ENCODE results near the gene MAP7. TPM values are rescaled to one million over a fixed set of nuclear protein-coding genes. Genes with fewer than 3 reads are reported as not detected.

The MAP7 gene
- total RNA-seq, 6 experiments from 2014 or later: 0.14 to 0.65 (median 0.51) TPM

DNA sequence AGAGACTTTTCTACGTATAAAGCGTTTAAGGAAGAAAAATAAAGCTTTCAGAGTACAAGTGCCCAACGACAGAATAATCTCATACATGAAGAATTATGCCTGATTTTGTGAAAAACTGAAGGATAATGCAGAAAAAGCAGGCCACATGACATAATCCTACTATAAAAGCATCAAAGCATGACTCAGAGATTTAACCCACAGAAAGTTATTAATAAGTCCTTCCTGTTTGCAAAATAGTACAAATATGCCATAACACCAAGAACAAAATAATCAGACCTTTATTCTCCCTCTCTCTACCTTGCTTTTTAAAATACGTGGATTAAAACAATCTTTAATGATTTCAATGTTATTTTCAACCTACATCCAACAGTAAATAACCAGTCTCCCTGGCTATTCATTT lies 142.0 kb downstream of the MAP7 start:
- Mint-ChIP-seq H3K4me3 (no peak overlapping the region), H3K9me3 (no peaks in the 10 kb centered on the region), H3K27me3 (ENCODE audit: insufficient read depth) (no peaks in the 10 kb centered on the region; the same call in none of the 2 replicates), H3K4me1 (ENCODE audit: low read depth) (peaks cover 39% of the 10 kb centered on the region), H3K36me3 (ENCODE audit: low read depth) (no peaks in the 10 kb centered on the region), H3K27ac (no peak overlapping the region)
- TF ChIP-seq, protein P1, sequence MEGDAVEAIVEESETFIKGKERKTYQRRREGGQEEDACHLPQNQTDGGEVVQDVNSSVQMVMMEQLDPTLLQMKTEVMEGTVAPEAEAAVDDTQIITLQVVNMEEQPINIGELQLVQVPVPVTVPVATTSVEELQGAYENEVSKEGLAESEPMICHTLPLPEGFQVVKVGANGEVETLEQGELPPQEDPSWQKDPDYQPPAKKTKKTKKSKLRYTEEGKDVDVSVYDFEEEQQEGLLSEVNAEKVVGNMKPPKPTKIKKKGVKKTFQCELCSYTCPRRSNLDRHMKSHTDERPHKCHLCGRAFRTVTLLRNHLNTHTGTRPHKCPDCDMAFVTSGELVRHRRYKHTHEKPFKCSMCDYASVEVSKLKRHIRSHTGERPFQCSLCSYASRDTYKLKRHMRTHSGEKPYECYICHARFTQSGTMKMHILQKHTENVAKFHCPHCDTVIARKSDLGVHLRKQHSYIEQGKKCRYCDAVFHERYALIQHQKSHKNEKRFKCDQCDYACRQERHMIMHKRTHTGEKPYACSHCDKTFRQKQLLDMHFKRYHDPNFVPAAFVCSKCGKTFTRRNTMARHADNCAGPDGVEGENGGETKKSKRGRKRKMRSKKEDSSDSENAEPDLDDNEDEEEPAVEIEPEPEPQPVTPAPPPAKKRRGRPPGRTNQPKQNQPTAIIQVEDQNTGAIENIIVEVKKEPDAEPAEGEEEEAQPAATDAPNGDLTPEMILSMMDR (IDR thresholded peaks at IDR 0.05): no peak
- peak; percentile 9 for DNase-seq

DNA sequence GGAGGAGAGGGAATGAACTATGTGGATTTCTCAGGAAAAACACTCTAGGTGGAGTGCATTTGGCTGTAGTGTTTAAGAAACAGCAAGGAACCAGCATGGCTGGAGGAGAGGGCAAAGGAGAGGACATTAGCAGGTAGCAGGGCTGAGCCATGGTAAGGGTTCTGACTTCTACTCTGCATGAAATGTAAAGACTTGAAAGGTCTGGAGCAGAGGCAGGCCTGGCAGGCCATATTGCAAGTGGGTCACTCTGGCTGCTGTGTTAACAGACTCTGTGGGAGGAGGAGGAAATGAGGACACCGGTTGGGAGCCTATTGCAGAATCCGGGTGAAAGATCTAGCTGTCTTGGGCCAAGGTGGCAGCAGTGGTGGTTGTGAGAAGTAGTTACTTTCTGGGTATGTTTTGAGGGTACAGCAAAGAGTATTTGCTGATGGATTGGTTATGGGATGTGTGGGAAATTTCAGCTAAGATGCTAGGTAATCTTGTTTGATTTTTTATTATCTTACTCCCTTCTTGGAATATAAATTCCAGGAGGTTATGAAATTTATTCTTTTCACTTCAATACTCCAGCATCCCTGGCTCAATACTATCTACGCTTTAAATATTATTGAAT lies 144.7 kb downstream of the MAP7 start:
- H3K4me1 Mint-ChIP-seq (ENCODE audit: low read depth): peaks cover 55% of the 10 kb centered on the region
- no peaks in the 10 kb centered on the region for H3K9me3 Mint-ChIP-seq
- no peaks in the 10 kb centered on the region for H3K36me3 Mint-ChIP-seq (ENCODE audit: low read depth)
- no peaks in the 10 kb centered on the region; the same call in none of the 2 replicates for H3K27me3 Mint-ChIP-seq (ENCODE audit: insufficient read depth)
- DNase-seq: no peak
- H3K27ac Mint-ChIP-seq: no peak overlapping the region
- no peak overlapping the region for H3K4me3 Mint-ChIP-seq
- TF ChIP-seq, protein P1 (IDR thresholded peaks at IDR 0.05): no peak

DNA sequence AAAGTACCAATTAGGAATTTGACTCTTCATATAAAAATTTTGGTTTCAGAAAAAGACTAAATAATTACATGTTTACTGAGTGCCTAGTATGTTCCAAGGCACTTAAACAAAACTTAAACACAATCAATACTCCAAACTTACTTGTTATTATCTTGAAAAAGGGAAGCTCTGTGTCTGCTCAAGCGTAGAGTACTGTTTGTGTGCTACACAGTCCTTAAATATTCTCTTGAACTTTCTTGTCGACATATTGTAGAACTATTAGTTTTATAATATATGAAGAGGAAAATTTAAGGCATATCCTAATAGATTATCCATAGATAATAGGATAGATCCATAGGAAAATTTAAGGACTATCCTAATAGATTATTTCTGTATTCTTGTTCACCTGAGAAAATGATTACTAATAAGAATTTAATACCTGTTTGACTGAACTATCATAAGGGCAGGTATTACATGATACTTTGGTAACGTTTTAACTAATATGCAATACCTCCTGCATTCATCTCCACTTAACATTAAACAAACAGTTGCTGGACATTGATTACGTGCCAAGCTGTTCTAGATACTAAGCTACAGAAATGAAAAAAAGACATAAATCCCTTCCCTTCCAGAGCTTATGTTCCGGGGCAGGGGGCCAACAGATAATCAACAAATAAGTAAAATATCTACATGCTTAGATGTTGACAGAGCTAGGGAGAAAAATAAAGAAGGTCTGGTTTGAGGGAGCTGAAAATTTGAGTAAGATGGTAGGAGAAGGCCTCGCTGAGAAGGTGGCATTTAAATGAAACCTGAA lies 145.4 kb downstream of the MAP7 start:
- no peaks in the 10 kb centered on the region; the same call in 1 of the 2 replicates for H3K27me3 Mint-ChIP-seq (ENCODE audit: insufficient read depth)
- H3K4me1 Mint-ChIP-seq (ENCODE audit: low read depth): peaks cover 50% of the 10 kb centered on the region
- H3K36me3 Mint-ChIP-seq (ENCODE audit: low read depth): no peaks in the 10 kb centered on the region
- H3K4me3 Mint-ChIP-seq: no peak overlapping the region
- H3K9me3 Mint-ChIP-seq: no peaks in the 10 kb centered on the region
- H3K27ac Mint-ChIP-seq: no peak overlapping the region
- no peak for DNase-seq
- TF ChIP-seq, protein P1 (IDR thresholded peaks at IDR 0.05): no peak

DNA sequence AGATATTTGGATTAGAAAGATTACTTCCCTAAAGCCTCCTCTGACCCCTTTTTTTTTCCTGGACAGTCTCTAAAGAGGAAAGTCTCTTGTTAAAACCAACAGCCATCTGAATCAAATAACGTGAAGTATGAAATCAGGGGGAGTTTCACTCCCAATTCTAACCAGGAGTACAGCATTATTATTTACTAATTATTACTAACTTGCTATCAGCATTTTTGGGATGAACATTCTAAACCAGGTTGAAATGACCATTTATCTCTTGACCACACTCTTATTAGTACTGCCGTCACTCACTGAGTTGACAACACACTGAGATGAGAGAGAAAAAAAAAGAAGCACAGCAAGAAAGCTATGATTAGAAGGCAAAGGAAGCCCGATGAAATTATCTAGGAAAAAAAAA lies 146.2 kb downstream of the MAP7 start:
- Mint-ChIP-seq H3K4me1 (ENCODE audit: low read depth) (peaks cover 50% of the 10 kb centered on the region), H3K9me3 (no peaks in the 10 kb centered on the region), H3K27me3 (ENCODE audit: insufficient read depth) (no peaks in the 10 kb centered on the region; the same call in 1 of the 2 replicates), H3K4me3 (no peak overlapping the region; the same call in 1 of the 2 replicates), H3K27ac (peak overlapping the region; percentile 85), H3K36me3 (ENCODE audit: low read depth) (no peaks in the 10 kb centered on the region)
- TF ChIP-seq, protein P1 (IDR thresholded peaks at IDR 0.05): no peak
- DNase-seq: no peak

DNA sequence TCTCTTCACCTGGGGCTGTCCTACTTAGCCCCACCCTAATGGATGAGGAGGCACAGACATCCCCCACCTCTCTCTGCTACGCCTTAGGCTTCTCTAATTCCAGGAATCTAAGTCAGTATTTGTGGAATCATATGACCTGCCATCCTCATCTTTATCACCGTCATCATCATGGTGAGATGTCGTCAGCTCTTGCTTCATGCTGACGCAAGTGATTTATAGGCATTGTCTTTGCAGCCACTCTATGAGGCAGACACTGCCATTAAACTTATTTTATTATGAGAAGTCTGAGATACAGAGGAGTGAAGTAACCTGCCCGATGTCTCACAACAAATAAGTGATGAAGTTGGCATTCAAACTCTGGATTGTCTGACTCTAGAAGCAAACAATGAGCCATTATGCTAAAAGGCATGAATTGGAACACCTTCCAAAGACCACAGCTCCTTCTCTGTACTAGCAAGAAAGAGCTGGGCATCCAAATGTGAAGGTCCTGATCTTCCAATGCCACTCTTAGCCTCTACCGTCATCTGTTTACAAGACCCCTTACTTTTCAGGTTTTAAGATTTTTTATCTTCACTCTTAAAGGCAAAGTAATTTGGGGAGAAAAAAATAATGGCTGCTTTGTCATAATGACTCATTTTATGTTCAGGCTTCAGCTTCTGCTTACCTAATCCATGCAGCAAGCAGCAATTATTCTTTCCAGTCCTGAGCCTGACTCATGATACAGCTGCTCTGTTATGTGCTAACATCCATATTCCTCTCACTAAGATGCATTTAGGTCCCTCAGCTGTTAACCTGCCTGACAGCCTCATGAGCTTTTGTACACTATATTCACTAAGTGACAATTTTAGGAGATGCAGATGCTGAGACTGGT lies 146.9 kb downstream of the MAP7 start:
- TF ChIP-seq, protein P1 (IDR thresholded peaks at IDR 0.05): no peak
- no peaks in the 10 kb centered on the region; the same call in 1 of the 2 replicates for H3K27me3 Mint-ChIP-seq (ENCODE audit: insufficient read depth)
- DNase-seq: peak; percentile 93
- no peaks in the 10 kb centered on the region for H3K36me3 Mint-ChIP-seq (ENCODE audit: low read depth)
- peak overlapping the region; percentile 85 for H3K27ac Mint-ChIP-seq
- H3K4me1 Mint-ChIP-seq (ENCODE audit: low read depth): peaks cover 47% of the 10 kb centered on the region
- H3K4me3 Mint-ChIP-seq: peak overlapping the region; percentile 25
- no peaks in the 10 kb centered on the region for H3K9me3 Mint-ChIP-seq

All from HFFc6 (cell line).